ENCODE measurements around the gene PTK7.
"Not testable (repeated sequence)": the region's sequence is repeated elsewhere in the genome, so short reads cannot be mapped to it uniquely, and the experiment has no call there.

The PTK7 gene

GRCh38 chr6:43035495-43036194 lies 40.5 kb upstream of the PTK7 start:
- no peak for TF ChIP-seq CTCF (IDR thresholded peaks at IDR 0.05; ENCODE audit: insufficient read depth, missing control alignments)
- DNase-seq (ENCODE audit: insufficient read length, low spot score) (no peak), FAIRE-seq (no peak)

- no peak for FAIRE-seq
- no peak for DNase-seq (ENCODE audit: insufficient read length, low spot score)
- no peak for TF ChIP-seq CTCF (IDR thresholded peaks at IDR 0.05; ENCODE audit: insufficient read depth, missing control alignments)
Observed at GRCh38 chr6:43036712-43037111, 39.4 kb upstream of the PTK7 start.

GRCh38 chr6:43037197-43037596 lies 38.9 kb upstream of the PTK7 start:
- DNase-seq (ENCODE audit: insufficient read length, low spot score) = no peak
- no peak for FAIRE-seq
- TF ChIP-seq CTCF (IDR thresholded peaks at IDR 0.05; ENCODE audit: insufficient read depth, missing control alignments) = no peak

GRCh38 chr6:43037706-43038105 lies 38.4 kb upstream of the PTK7 start:
- DNase-seq (ENCODE audit: insufficient read length, low spot score) = no peak
- TF ChIP-seq CTCF (IDR thresholded peaks at IDR 0.05; ENCODE audit: insufficient read depth, missing control alignments) = no peak
- no peak for FAIRE-seq

GRCh38 chr6:43038727-43039126 lies 37.4 kb upstream of the PTK7 start:
- TF ChIP-seq CTCF (IDR thresholded peaks at IDR 0.05; ENCODE audit: insufficient read depth, missing control alignments) = no peak
- no peak for FAIRE-seq

GRCh38 chr6:43040542-43041257 lies 35.4 kb upstream of the PTK7 start:
- no peak for TF ChIP-seq CTCF (IDR thresholded peaks at IDR 0.05; ENCODE audit: insufficient read depth, missing control alignments)
- FAIRE-seq (no peak), DNase-seq (ENCODE audit: insufficient read length, low spot score) (no peak)

More at GRCh38 chr6:43038727-43039126, 37.4 kb upstream of the PTK7 start:
- DNase-seq (ENCODE audit: insufficient read length, low spot score) = no peak

- DNase-seq (ENCODE audit: insufficient read length, low spot score); FAIRE-seq: not testable (repeated sequence)
Observed at GRCh38 chr6:43041475-43041874, 34.6 kb upstream of the PTK7 start.
